Ectodermal cell (in vitro differentiated cells): ENCODE results near the gene ANGPTL1. TPM values are rescaled to one million over a fixed set of nuclear protein-coding genes. Genes with fewer than 3 reads are reported as not detected.

Experiments used
- H3K27ac ChIP-seq: 2 replicates; pipeline ENCODE4 v1.7.0; 2013; ENCODE audit warnings: mild to moderate bottlenecking, low read depth, low read length; ENCODE audit not compliant: insufficient read depth, poor library complexity, severe bottlenecking
- H3K27me3 ChIP-seq: 2 replicates; pipeline ENCODE4 v1.7.0; 2013; ENCODE audit warnings: mild to moderate bottlenecking, low read length; ENCODE audit not compliant: insufficient read depth, control insufficient read depth, poor library complexity, severe bottlenecking
- H3K36me3 ChIP-seq: one replicate; pipeline ENCODE4 v1.7.0; 2013; ENCODE audit warnings: low read length; ENCODE audit not compliant: control insufficient read depth, insufficient read depth
- H3K4me1 ChIP-seq: one replicate; pipeline ENCODE4 v1.7.0; 2013; ENCODE audit warnings: low read length; ENCODE audit not compliant: control insufficient read depth, insufficient read depth
- H3K4me3 ChIP-seq: 2 replicates; pipeline ENCODE4 v1.7.0; 2013; ENCODE audit warnings: low read depth, low read length, control low read depth; ENCODE audit not compliant: insufficient read depth
- H3K9me3 ChIP-seq: 2 replicates; pipeline ENCODE4 v1.7.0; 2013; ENCODE audit warnings: mild to moderate bottlenecking, low read length, moderate library complexity; ENCODE audit not compliant: control insufficient read depth
- WGBS, 2 experiments: methylation state at CpG; one replicate each; pipeline ENCODE4 v1.1.7; 2013; ENCODE audit warnings: missing lambda C conversion rate in 2 of 2; 5-methylcytosine and 5-hydroxymethylcytosine counted together
- polyA plus RNA-seq, 4 experiments: library from polyadenylated mRNA; stranded (reverse); fragments of 50-300 nt; gene quantifications; one replicate each; pipeline ENCODE4 v1.2.3, GENCODE V29; 2013

Gene ANGPTL1
- not detected for polyA plus RNA-seq (2013, experiment 1 of 4)
- polyA plus RNA-seq (2013, experiment 2 of 4): not detected
- 0.16 TPM for polyA plus RNA-seq (2013, experiment 3 of 4)
- polyA plus RNA-seq (2013, experiment 4 of 4): 0.08 TPM

DNA sequence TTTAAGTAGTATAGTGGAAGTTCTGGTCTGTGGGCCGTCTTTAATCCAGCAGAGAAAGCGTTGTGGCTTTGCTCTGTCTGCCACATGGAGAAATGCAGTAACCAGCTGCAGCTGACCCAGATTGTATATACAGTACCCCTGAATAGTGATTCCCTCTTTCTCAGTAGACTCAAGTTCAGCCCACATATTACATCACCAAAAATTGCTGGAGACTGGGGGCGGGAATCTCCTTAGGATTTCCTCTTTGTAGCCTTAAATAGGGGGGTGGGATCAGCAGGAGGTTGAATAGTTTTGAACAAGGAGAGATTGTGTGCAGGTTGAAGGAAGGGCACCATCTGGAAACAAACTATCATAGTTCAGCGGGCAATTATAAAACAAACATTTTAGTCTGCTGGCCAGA lies at the start of gene ANGPTL1:
TSS of gene ANGPTL1 (minus strand) at position 134 of the 400 bp plus-strand sequence. CDS start 5,301 bp downstream, outside the sequence.
- no peak within 1 kb of the TSS for H3K4me3 ChIP-seq
- no peaks in the 10 kb centered on the region for H3K36me3 ChIP-seq
- peaks cover 5% of the 10 kb centered on the region for H3K4me1 ChIP-seq
- 45 to 49% methylated on average over 3 to 4 of the region's 4 CpGs for WGBS, 2 experiments
- H3K9me3 ChIP-seq: no peaks in the 10 kb centered on the region
- no peak within 1 kb of the TSS for H3K27ac ChIP-seq
- H3K27me3 ChIP-seq: no peaks in the 10 kb centered on the region

DNA sequence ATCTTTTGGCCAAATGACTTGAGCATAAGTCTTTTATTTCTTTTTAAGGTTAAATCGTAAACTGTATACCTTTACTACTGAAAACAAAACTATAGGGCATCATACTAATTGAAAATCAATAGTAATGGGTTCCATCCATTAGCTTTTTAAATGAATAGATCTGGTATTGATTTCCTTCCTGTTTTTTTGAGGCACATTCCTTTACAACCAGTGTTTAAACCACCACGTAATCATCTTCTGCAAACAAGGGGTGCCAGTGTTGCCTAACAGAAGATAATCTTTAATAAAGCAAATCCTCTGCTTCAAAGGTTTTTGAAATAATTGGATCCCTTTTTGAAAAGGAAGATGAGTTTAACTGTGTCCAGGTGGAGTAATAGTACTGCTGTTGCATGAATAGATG lies 48.7 kb upstream of the ANGPTL1 start:
- 88% methylated on average over 2 of the region's 2 CpGs; no CpG with 5 or more reads in 1 of the 2 experiments for WGBS, 2 experiments
- H3K4me1 ChIP-seq: no peaks in the 10 kb centered on the region
- H3K4me3 ChIP-seq: no peak overlapping the region
- no peaks in the 10 kb centered on the region for H3K9me3 ChIP-seq
- H3K36me3 ChIP-seq: no peaks in the 10 kb centered on the region
- H3K27me3 ChIP-seq: no peaks in the 10 kb centered on the region
- no peak overlapping the region for H3K27ac ChIP-seq

- no peaks in the 10 kb centered on the region for H3K4me1 ChIP-seq
- 92 to 100% methylated on average over 2 of the region's 2 CpGs for WGBS, 2 experiments
- no peak overlapping the region for H3K27ac ChIP-seq
- no peaks in the 10 kb centered on the region for H3K36me3 ChIP-seq
- no peak overlapping the region for H3K4me3 ChIP-seq
- no peaks in the 10 kb centered on the region for H3K27me3 ChIP-seq
- no peaks in the 10 kb centered on the region for H3K9me3 ChIP-seq
Measured at GRCh38 chr1:178918955-178919354, 48.1 kb upstream of the ANGPTL1 start.

GRCh38 chr1:178918308-178918707 lies 47.4 kb upstream of the ANGPTL1 start:
- Histone ChIP-seq H3K9me3 (no peaks in the 10 kb centered on the region), H3K27ac (no peak overlapping the region), H3K4me3 (no peak overlapping the region), H3K27me3 (no peaks in the 10 kb centered on the region), H3K36me3 (no peaks in the 10 kb centered on the region), H3K4me1 (no peaks in the 10 kb centered on the region)
- WGBS, 2 experiments: 97 to 100% methylated on average over 6 of the region's 6 CpGs

GRCh38 chr1:178916448-178917174 lies 45.7 kb upstream of the ANGPTL1 start:
- no peaks in the 10 kb centered on the region for H3K4me1 ChIP-seq
- H3K4me3 ChIP-seq: no peak overlapping the region
- no peaks in the 10 kb centered on the region for H3K9me3 ChIP-seq
- 88% methylated on average over 5 of the region's 5 CpGs for WGBS, 2 experiments
- H3K27me3 ChIP-seq: no peaks in the 10 kb centered on the region
- H3K27ac ChIP-seq: no peak overlapping the region
- no peaks in the 10 kb centered on the region for H3K36me3 ChIP-seq

DNA sequence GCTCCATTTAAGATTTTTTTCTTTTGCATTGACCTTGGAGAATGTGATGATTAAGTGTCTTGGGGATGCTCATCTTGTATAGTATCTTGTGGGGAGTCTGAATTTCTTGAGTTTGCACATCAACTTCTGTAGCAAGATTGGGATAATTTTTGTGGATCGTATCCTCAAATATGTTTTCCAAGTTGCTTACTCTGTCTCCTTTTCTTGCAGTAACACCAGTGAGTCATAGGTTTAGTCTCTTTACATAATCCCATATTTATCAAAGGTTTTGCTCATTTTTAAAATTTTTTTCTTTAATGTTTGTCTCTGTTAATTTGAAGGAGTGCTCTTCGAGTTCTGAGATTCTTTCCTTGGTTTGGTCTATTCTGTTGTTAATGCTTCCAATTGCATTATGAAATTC lies 41.7 kb upstream of the ANGPTL1 start:
- WGBS, 2 experiments: 91 to 96% methylated on average over 2 of the region's 2 CpGs
- no peaks in the 10 kb centered on the region for H3K4me1 ChIP-seq
- H3K27ac ChIP-seq: no peak overlapping the region
- no peaks in the 10 kb centered on the region for H3K36me3 ChIP-seq
- H3K9me3 ChIP-seq: no peaks in the 10 kb centered on the region
- no peak overlapping the region for H3K4me3 ChIP-seq
- H3K27me3 ChIP-seq: no peaks in the 10 kb centered on the region

DNA sequence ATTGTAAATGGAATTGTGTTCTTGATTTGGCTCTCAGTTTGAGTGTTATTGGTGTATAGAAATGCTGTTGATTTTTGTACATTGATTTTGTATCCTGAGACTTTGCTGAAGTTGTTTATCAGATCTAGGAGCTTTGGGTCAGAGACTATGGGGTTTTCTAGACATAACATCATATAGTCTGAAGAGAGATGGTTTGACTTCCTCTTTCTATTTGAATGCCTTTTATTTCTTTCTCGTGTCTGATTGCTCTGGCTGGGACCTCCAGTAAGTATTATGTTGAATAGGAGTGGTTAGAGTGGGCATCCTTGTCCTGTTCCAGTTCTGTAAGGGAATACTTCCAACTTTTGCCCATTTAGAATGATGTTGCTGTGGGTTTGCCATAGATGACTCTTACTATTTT lies 39.1 kb upstream of the ANGPTL1 start:
- Histone ChIP-seq H3K4me1 (no peaks in the 10 kb centered on the region), H3K27me3 (no peaks in the 10 kb centered on the region), H3K36me3 (no peaks in the 10 kb centered on the region), H3K9me3 (no peaks in the 10 kb centered on the region), H3K4me3 (no peak overlapping the region), H3K27ac (no peak overlapping the region)
- 100% methylated on average over 1 of the region's 1 CpG for WGBS, 2 experiments

GRCh38 chr1:178908358-178908757 lies 37.5 kb upstream of the ANGPTL1 start:
- Histone ChIP-seq H3K27me3 (no peaks in the 10 kb centered on the region), H3K36me3 (peaks cover 3% of the 10 kb centered on the region), H3K27ac (no peak overlapping the region), H3K4me3 (no peak overlapping the region), H3K4me1 (no peaks in the 10 kb centered on the region), H3K9me3 (no peaks in the 10 kb centered on the region)
- WGBS, 2 experiments: 89 to 91% methylated on average over 1 of the region's 1 CpG

DNA sequence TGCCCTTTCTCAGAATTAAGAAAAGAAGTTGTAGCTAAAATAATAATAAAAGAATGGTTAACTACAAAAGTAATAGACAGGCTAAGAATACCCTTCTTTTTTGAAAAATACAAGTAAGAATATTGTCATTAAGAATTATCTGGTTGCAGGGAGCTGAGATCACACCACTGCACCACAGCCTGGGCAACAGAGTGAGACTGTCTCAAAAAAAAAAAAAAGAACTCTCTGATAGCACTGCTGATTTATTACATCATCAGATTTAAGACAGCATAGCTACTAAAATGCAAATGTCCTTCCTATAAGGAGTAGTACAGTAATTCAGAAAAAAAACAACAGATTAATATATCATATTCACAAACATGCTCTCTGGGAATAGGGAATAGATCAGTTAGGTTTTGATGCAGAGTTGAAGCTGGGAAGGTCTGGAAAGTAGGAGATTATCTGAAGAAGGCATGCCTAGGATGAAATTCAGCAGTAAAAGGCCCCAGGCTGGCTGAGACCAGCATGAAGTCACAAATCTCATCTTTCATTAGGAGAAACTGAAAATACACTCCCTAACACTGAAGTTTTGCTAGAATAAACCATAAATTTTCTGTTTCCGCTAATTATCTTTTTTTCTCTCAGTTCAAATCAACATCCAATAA lies 30.7 kb upstream of the ANGPTL1 start:
- Histone ChIP-seq H3K36me3 (peaks cover 3% of the 10 kb centered on the region), H3K4me3 (no peak overlapping the region), H3K4me1 (no peaks in the 10 kb centered on the region), H3K9me3 (no peaks in the 10 kb centered on the region), H3K27me3 (no peaks in the 10 kb centered on the region), H3K27ac (no peak overlapping the region)
- 100% methylated on average over 1 of the region's 1 CpG for WGBS, 2 experiments

DNA sequence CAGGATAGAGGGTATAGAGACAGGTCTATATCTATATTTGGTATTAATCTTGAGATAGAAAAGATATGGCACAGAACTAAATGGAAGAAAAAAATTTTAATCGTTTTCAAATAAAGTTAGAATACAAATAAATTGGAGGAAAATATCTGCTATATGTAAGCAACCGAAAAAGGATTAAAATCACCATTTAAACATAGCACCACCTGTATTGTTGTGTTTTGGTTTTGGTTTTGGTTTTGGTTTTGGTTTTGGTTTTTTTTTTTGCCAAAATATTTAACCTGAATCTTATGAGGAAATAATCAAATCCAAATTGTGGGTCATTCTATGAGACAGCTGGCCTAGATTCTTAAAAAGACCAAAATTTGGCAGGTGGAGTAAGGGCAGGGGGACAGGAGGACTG lies 28.5 kb upstream of the ANGPTL1 start:
- peaks cover 3% of the 10 kb centered on the region for H3K36me3 ChIP-seq
- H3K27ac ChIP-seq: no peak overlapping the region
- WGBS, 2 experiments: 100% methylated on average over 2 of the region's 2 CpGs; no CpG with 5 or more reads in 1 of the 2 experiments
- H3K4me3 ChIP-seq: no peak overlapping the region
- no peaks in the 10 kb centered on the region for H3K4me1 ChIP-seq
- H3K9me3 ChIP-seq: no peaks in the 10 kb centered on the region
- no peaks in the 10 kb centered on the region for H3K27me3 ChIP-seq
